ENCODE measurements around the gene ANXA3.

- TF ChIP-seq, protein P1, sequence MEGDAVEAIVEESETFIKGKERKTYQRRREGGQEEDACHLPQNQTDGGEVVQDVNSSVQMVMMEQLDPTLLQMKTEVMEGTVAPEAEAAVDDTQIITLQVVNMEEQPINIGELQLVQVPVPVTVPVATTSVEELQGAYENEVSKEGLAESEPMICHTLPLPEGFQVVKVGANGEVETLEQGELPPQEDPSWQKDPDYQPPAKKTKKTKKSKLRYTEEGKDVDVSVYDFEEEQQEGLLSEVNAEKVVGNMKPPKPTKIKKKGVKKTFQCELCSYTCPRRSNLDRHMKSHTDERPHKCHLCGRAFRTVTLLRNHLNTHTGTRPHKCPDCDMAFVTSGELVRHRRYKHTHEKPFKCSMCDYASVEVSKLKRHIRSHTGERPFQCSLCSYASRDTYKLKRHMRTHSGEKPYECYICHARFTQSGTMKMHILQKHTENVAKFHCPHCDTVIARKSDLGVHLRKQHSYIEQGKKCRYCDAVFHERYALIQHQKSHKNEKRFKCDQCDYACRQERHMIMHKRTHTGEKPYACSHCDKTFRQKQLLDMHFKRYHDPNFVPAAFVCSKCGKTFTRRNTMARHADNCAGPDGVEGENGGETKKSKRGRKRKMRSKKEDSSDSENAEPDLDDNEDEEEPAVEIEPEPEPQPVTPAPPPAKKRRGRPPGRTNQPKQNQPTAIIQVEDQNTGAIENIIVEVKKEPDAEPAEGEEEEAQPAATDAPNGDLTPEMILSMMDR (IDR thresholded peaks at IDR 0.05), result no peak
- no peak for TF ChIP-seq POLR2A (IDR thresholded peaks at IDR 0.05)
These were observed 103.2 kb downstream of the ANXA3 start for GRCh38 chr4:78654807-78655206.

Measured in adrenal gland (tissue), 5 donors.